Activated CD8-positive, alpha-beta T cell treated with anti-CD3 and anti-CD28 coated beads for 36 hours (primary cell): ENCODE results near the gene HBM. TPM values are rescaled to one million over a fixed set of nuclear protein-coding genes. Genes with fewer than 3 reads are reported as not detected.
A peak's percentile ranks its signal among the peaks of the same experiment; 100 is the strongest.
"Not testable (repeated sequence)": the region's sequence is repeated elsewhere in the genome, so short reads cannot be mapped to it uniquely, and the experiment has no call there.

ENCODE experiments used
- ATAC-seq: fragments of 200-7000 bp; cut with Tn5 transposase; one replicate; pipeline ENCODE4 v1.10.0; 2021; ENCODE audit warnings: mild to moderate bottlenecking, moderate library complexity
- CTCF ChIA-PET: fragments of 350-600 bp; sonication (Branson Sonifier 250); formaldehyde crosslinking; loops from one replicate; lab custom pipeline; 2021; ENCODE audit warnings: antibody characterized with exemption; lab: Charles Lee
- POLR2A ChIA-PET: fragments of 350-600 bp; sonication (Branson Sonifier 250); formaldehyde crosslinking; loops from one replicate; lab custom pipeline; 2021; ENCODE audit warnings: antibody characterized with exemption; lab: Charles Lee
- DNase-seq: peaks from one replicate; pipeline ENCODE4 v3.0.0-alpha.2; 2020
- H3K27ac Mint-ChIP-seq: one replicate; pipeline ENCODE4 v1.8.0; 2021; ENCODE audit warnings: mild to moderate bottlenecking, mixed read lengths
- H3K27me3 Mint-ChIP-seq: one replicate; pipeline ENCODE4 v1.8.0; 2021; ENCODE audit warnings: mixed read lengths
- H3K36me3 Mint-ChIP-seq: one replicate; pipeline ENCODE4 v1.8.0; 2021; ENCODE audit warnings: low read depth, mixed read lengths
- H3K4me1 Mint-ChIP-seq: one replicate; pipeline ENCODE4 v1.8.0; 2021; ENCODE audit warnings: low read depth, mixed read lengths
- H3K4me3 Mint-ChIP-seq: one replicate; pipeline ENCODE4 v1.8.0; 2021; ENCODE audit warnings: mild to moderate bottlenecking, moderate library complexity, mixed read lengths
- H3K9me3 Mint-ChIP-seq: one replicate; pipeline ENCODE4 v1.8.0; 2021; ENCODE audit warnings: mixed read lengths
- CTCF ChIP-seq: fragments of 200-600 bp; IDR thresholded peaks from one replicate; pipeline ENCODE4 v1.8.0; 2022; ENCODE audit warnings: antibody characterized with exemption, mild to moderate bottlenecking
- intact Hi-C: fragments of 100-400 bp; cut with micrococcal nuclease; formaldehyde crosslinking; loops from one replicate; pipeline ENCODE4 v1.10.0; 2022
- total RNA-seq, 2 experiments: library from RNA; stranded (reverse); gene quantifications; one replicate each; pipeline ENCODE4 v1.2.3, GENCODE V29; 2021

The HBM gene
- total RNA-seq, 2 experiments from 2014 or later, result not detected

DNA sequence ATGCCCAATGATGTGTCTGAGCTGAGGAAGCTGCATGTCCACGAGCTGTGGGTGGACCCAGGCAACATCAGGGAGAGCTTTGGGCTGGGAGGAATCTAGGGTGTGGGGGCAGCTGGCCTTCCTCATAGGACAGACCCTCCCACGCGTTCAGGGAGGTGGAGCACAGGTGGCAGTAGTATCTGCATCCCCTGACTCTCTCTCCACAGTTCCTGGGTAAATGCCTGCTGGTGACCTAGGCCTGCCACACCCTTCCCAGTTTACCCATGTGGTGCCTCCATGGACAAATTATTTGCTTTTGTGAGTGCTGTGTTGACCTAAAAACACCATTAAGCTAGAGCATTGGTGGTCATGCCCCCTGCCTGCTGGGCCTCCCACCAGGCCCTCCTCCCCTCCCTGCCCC is 3.2 kb downstream of the HBM start:
- Mint-ChIP-seq H3K9me3 (no peaks in the 10 kb centered on the region), H3K36me3 (no peaks in the 10 kb centered on the region), H3K4me3 (no peak overlapping the region), H3K27me3 (peaks cover 56% of the 10 kb centered on the region), H3K4me1 (peaks cover 15% of the 10 kb centered on the region), H3K27ac (no peak overlapping the region)
- ChIA-PET CTCF (interaction anchor here (0.9 to 2.3 kb wide), 4 partner anchors 13 to 104 kb away, joined by 3 to 8 read pairs (median 4); no protein-coding TSS in a partner anchor), POLR2A (no interaction called here)
- TF ChIP-seq CTCF, result no peak
- ATAC-seq (no peak), DNase-seq (no peak)
- intact Hi-C loops, result no loop called here

DNA sequence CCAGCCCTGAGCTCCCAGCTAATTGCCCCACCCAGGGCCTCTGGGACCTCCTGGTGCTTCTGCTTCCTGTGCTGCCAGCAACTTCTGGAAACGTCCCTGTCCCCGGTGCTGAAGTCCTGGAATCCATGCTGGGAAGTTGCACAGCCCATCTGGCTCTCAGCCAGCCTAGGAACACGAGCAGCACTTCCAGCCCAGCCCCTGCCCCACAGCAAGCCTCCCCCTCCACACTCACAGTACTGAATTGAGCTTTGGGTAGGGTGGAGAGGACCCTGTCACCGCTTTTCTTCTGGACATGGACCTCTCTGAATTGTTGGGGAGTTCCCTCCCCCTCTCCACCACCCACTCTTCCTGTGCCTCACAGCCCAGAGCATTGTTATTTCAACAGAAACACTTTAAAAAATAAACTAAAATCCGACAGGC is 4.3 kb downstream of the HBM start:
- H3K9me3 Mint-ChIP-seq, DNase-seq, intact Hi-C loops, H3K4me3 Mint-ChIP-seq, H3K27ac Mint-ChIP-seq, ATAC-seq, H3K36me3 Mint-ChIP-seq: not testable (repeated sequence)
- POLR2A ChIA-PET, result interaction anchor here (0.9 kb wide), 1 partner anchor 28 kb away, joined by 3 read pairs; no protein-coding TSS in a partner anchor
- H3K4me1 Mint-ChIP-seq, result peaks cover 17% of the 10 kb centered on the region
- peaks cover 63% of the 10 kb centered on the region for H3K27me3 Mint-ChIP-seq
- CTCF ChIA-PET, result interaction anchor here (1.2 kb wide), 1 partner anchor 63 kb away, joined by 3 read pairs; no protein-coding TSS in a partner anchor

DNA sequence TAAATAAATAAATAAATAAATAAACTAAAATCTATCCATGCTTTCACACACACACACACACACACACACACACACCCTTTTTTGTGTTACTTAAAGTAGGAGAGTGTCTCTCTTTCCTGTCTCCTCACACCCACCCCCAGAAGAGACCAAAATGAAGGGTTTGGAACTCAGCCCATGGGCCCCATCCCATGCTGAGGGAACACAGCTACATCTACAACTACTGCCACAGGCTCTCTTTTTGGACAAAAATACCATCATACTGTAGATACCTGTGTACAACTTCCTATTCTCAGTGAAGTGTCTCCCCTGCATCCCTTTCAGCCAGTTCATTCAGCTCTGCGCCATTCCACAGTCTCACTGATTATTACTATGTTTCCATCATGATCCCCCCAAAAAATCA is 5.0 kb downstream of the HBM start:
- ATAC-seq (no peak), DNase-seq (no peak)
- no peak for TF ChIP-seq CTCF
- H3K36me3 Mint-ChIP-seq, result no peaks in the 10 kb centered on the region
- H3K9me3 Mint-ChIP-seq, result no peaks in the 10 kb centered on the region
- peaks cover 21% of the 10 kb centered on the region for H3K4me1 Mint-ChIP-seq
- H3K27ac Mint-ChIP-seq, result no peak overlapping the region
- peaks cover 64% of the 10 kb centered on the region for H3K27me3 Mint-ChIP-seq
- H3K4me3 Mint-ChIP-seq, result no peak overlapping the region
- CTCF ChIA-PET, result interaction anchor here (1.5 to 1.9 kb wide), 2 partner anchors 11 to 64 kb away, joined by 3 to 4 read pairs; no protein-coding TSS in a partner anchor
- POLR2A ChIA-PET, result interaction anchor here (0.9 kb wide), 1 partner anchor 28 kb away, joined by 3 read pairs; no protein-coding TSS in a partner anchor
- intact Hi-C loops, result no loop called here

DNA sequence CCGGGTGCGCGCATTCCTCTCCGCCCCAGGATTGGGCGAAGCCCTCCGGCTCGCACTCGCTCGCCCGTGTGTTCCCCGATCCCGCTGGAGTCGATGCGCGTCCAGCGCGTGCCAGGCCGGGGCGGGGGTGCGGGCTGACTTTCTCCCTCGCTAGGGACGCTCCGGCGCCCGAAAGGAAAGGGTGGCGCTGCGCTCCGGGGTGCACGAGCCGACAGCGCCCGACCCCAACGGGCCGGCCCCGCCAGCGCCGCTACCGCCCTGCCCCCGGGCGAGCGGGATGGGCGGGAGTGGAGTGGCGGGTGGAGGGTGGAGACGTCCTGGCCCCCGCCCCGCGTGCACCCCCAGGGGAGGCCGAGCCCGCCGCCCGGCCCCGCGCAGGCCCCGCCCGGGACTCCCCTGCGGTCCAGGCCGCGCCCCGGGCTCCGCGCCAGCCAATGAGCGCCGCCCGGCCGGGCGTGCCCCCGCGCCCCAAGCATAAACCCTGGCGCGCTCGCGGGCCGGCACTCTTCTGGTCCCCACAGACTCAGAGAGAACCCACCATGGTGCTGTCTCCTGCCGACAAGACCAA is 6.7 kb downstream of the HBM start, which contains the start of gene HBA2:
Gene HBA2 (plus strand): TSS at position 503 of the 568 bp plus-strand sequence. CDS start 37 bp downstream, at position 540.
- POLR2A ChIA-PET, H3K27ac Mint-ChIP-seq, intact Hi-C loops, H3K9me3 Mint-ChIP-seq, H3K4me3 Mint-ChIP-seq, H3K36me3 Mint-ChIP-seq, DNase-seq: not testable (repeated sequence)
- CTCF ChIA-PET, result interaction anchor here (1.9 kb wide), 1 partner anchor 9 kb away, joined by 4 read pairs; no protein-coding TSS in a partner anchor
- Mint-ChIP-seq H3K27me3 (peaks cover 56% of the 10 kb centered on the region), H3K4me1 (peaks cover 20% of the 10 kb centered on the region)
- ATAC-seq, result peak; percentile 48

GRCh38 chr16:173211-173854 is 7.6 kb downstream of the HBM start:
- H3K36me3 Mint-ChIP-seq, H3K4me3 Mint-ChIP-seq, ATAC-seq, DNase-seq, POLR2A ChIA-PET, intact Hi-C loops, H3K9me3 Mint-ChIP-seq, CTCF ChIA-PET, H3K27ac Mint-ChIP-seq: not testable (repeated sequence)
- H3K27me3 Mint-ChIP-seq, result peaks cover 58% of the 10 kb centered on the region
- H3K4me1 Mint-ChIP-seq, result peaks cover 22% of the 10 kb centered on the region

DNA sequence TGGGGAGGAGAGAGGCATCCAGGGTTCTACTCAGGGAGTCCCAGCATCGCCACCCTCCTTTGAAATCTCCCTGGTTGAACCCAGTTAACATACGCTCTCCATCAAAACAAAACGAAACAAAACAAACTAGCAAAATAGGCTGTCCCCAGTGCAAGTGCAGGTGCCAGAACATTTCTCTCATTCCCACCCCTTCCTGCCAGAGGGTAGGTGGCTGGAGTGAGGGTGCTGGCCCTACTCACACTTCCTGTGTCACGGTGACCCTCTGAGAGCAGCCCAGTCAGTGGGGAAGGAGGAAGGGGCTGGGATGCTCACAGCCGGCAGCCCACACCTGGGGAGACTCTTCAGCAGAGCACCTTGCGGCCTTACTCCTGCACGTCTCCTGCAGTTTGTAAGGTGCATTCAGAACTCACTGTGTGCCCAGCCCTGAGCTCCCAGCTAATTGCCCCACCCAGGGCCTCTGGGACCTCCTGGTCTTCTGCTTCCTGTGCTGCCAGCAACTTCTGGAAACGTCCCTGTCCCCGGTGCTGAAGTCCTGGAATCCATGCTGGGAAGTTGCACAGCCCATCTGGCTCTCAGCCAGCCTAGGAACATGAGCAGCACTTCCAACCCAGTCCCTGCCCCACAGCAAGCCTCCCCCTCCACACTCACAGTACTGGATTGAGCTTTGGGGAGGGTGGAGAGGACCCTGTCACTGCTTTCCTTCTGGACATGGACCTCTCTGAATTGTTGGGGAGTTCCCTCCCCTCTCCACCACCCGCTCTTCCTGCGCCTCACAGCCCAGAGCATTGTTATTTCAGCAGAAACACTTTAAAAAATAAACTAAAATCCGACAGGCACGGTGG is 8.4 kb downstream of the HBM start:
- intact Hi-C loops, H3K4me3 Mint-ChIP-seq, H3K9me3 Mint-ChIP-seq, POLR2A ChIA-PET, H3K27ac Mint-ChIP-seq, H3K36me3 Mint-ChIP-seq, ATAC-seq, DNase-seq: not testable (repeated sequence)
- Mint-ChIP-seq H3K4me1 (peaks cover 22% of the 10 kb centered on the region), H3K27me3 (peaks cover 55% of the 10 kb centered on the region)
- CTCF ChIA-PET, result interaction anchor here (0.9 to 1.7 kb wide), 2 partner anchors 77 to 108 kb away, joined by 3 to 5 read pairs; no protein-coding TSS in a partner anchor
